Measurements from ENCODE around the gene ZNF521. TPM values are rescaled to one million over a fixed set of nuclear protein-coding genes. Genes with fewer than 3 reads are reported as not detected.
A peak's percentile ranks its signal among the peaks of the same experiment; 100 is the strongest.

The ZNF521 gene
- total RNA-seq, 3 donors from 2014 or later, result 3.2 to 11.6 (median 7.9) TPM

DNA sequence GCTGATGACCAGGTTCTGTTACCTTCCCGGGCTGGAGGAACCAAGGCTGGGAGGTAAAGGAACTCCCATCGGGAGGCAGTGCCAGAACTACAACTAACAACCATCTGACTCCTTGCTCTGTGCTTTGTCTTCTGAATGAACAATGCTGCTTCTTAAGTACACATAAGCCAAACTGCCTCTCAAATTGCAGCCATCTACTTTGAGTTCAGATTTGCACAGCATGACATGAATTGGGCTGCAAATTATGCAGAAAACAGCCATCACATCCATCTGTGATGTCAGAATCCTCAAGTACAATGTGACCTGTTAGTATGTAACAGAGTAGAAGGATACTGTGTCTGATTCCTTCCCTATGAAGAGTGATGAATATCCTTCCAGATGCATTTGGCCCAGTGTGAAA, 290.6 kb downstream of the ZNF521 start:
- DNase-seq (no peak), ATAC-seq (no peak)
- intact Hi-C loops (cut with DNase I, micrococcal nuclease), result no loop called here
- H3K36me3 ChIP-seq (ENCODE audit: low read depth), result no peaks in the 10 kb centered on the region
- H3K9me3 ChIP-seq, result no peaks in the 10 kb centered on the region
- no peak overlapping the region for H3K4me3 ChIP-seq
- no peaks in the 10 kb centered on the region for H3K4me1 ChIP-seq (ENCODE audit: low read depth)
- TF ChIP-seq, protein P1, sequence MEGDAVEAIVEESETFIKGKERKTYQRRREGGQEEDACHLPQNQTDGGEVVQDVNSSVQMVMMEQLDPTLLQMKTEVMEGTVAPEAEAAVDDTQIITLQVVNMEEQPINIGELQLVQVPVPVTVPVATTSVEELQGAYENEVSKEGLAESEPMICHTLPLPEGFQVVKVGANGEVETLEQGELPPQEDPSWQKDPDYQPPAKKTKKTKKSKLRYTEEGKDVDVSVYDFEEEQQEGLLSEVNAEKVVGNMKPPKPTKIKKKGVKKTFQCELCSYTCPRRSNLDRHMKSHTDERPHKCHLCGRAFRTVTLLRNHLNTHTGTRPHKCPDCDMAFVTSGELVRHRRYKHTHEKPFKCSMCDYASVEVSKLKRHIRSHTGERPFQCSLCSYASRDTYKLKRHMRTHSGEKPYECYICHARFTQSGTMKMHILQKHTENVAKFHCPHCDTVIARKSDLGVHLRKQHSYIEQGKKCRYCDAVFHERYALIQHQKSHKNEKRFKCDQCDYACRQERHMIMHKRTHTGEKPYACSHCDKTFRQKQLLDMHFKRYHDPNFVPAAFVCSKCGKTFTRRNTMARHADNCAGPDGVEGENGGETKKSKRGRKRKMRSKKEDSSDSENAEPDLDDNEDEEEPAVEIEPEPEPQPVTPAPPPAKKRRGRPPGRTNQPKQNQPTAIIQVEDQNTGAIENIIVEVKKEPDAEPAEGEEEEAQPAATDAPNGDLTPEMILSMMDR (IDR thresholded peaks at IDR 0.05), result no peak

DNA sequence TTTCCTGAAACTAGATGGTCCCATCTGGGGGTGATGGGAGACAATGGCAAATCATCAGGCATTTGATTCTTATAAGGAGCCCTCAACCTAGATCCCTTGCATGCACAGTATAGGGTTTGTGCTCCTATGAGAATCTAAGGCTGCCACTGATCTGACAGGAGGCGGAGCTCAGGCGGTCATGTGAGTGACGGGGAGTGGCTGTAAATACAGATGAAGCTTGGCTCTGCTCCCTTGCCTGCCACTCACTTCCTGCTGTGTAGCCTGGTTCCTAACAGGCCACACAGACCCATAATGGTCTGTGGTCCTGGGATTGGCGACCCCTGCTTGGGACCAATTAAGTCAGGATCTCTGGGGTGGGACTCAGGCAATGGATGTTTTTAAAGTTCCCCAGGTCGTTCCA, 293.4 kb downstream of the ZNF521 start:
- Histone ChIP-seq H3K9me3 (no peaks in the 10 kb centered on the region), H3K4me3 (no peak overlapping the region), H3K36me3 (ENCODE audit: low read depth) (no peaks in the 10 kb centered on the region), H3K4me1 (ENCODE audit: low read depth) (no peaks in the 10 kb centered on the region)
- DNase-seq, result peak; percentile 33 to 60 (median 39)
- TF ChIP-seq, protein P1 (IDR thresholded peaks at IDR 0.05), result no peak
- intact Hi-C loops (cut with DNase I, micrococcal nuclease), result no loop called here
- ATAC-seq, result peak; percentile 89

DNA sequence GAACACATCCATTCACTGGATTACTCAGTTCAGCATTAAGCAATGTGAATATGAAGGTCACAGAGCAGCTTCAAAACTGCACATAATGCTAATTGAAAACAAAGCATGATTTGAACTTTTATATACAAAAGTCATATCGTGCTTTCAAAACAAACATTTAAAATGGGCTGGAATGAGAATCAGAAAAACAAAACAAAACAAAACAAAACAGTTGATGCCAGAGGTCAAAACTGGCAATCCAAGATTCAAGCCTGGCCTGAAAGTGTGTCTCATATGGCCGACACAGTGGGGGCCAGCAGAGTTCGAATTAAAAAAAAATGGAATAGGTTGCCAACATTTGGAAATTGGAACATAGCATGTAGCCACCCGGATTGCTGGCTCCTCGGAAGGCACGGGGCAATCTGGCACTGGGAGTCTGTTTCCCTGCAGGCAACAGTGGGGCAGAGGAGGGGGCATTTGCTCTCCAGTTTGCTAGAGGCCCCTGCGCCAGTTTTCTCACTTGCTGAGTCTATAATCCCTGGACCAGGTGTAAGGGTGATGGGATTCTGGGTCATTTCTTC, 294.4 kb downstream of the ZNF521 start:
- ATAC-seq (no peak), DNase-seq (no peak)
- no peaks in the 10 kb centered on the region for H3K9me3 ChIP-seq
- no peak overlapping the region for H3K4me3 ChIP-seq
- TF ChIP-seq, protein P1 (IDR thresholded peaks at IDR 0.05), result no peak
- intact Hi-C loops (cut with DNase I, micrococcal nuclease), result no loop called here
- no peaks in the 10 kb centered on the region for H3K4me1 ChIP-seq (ENCODE audit: low read depth)
- H3K36me3 ChIP-seq (ENCODE audit: low read depth), result no peaks in the 10 kb centered on the region

DNA sequence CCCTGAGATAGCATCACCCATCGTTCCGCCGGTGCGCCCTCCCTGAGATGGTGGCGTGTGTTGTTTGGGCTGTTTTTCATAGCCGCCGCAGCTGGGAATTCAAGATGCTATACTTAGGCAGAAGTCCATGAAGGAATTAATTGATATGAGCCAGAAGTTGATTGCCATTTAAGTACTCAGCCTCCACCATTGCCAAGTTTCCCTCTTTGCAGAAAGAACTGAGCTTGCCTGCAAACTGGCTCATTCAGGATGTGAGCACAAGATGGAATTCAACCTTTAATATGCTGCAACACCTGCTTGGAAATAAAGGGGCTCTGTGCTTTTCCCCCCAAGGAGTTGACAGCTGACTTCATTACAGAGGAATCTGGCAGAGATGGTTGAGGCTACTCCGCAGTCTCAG, 295.5 kb downstream of the ZNF521 start:
- H3K4me1 ChIP-seq (ENCODE audit: low read depth), result no peaks in the 10 kb centered on the region
- H3K4me3 ChIP-seq, result no peak overlapping the region
- intact Hi-C loops (cut with DNase I, micrococcal nuclease), result no loop called here
- ATAC-seq (no peak), DNase-seq (no peak)
- TF ChIP-seq, protein P1 (IDR thresholded peaks at IDR 0.05), result no peak
- no peaks in the 10 kb centered on the region for H3K36me3 ChIP-seq (ENCODE audit: low read depth)
- no peaks in the 10 kb centered on the region for H3K9me3 ChIP-seq

DNA sequence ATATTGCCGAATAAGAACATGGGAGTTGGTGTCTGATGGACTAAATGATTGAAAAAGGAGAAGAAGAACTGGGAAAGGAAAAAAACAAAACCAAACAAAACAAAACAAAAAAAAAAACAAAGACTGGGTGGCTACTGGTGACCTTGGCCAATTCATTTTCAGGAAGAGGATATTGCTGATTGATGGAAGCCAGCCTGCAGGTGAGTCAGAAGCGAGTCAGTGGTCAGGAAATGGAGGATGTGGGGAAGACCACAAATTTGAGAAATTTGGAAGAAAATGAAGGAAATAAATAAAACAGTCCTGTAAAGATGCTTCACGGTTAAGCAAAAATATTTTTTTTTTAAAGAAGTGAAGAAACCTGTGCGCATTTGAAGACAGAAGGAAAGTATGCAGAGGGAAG, 296.9 kb downstream of the ZNF521 start:
- intact Hi-C loops (cut with DNase I, micrococcal nuclease), result no loop called here
- H3K36me3 ChIP-seq (ENCODE audit: low read depth), result no peaks in the 10 kb centered on the region
- H3K4me3 ChIP-seq, result no peak overlapping the region
- no peaks in the 10 kb centered on the region for H3K9me3 ChIP-seq
- H3K4me1 ChIP-seq (ENCODE audit: low read depth), result no peaks in the 10 kb centered on the region
- no peak for DNase-seq
- TF ChIP-seq, protein P1 (IDR thresholded peaks at IDR 0.05), result no peak
- no peak for ATAC-seq

DNA sequence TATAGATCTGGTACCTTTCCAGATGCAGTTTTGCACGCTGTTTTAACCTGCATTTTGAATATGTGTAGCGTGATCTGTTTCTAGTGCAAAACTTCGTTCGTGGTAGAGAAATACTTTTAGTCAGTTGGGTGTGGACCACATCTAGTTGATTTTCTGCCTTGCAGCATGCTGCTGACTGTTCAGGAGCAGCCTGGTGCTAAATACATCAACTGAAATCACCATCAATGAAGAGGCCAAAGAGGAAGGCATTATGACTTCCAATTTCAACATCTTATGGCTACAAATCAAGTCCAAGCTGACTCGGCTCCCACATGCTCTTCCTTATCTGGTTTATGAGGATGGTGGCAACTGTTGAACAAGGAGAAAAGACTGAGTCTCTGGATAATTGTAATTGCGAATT, 298.5 kb downstream of the ZNF521 start:
- H3K36me3 ChIP-seq (ENCODE audit: low read depth), result no peaks in the 10 kb centered on the region
- no peak overlapping the region for H3K4me3 ChIP-seq
- intact Hi-C loops (cut with DNase I, micrococcal nuclease), result no loop called here
- no peaks in the 10 kb centered on the region for H3K4me1 ChIP-seq (ENCODE audit: low read depth)
- ATAC-seq (no peak), DNase-seq (no peak)
- TF ChIP-seq, protein P1 (IDR thresholded peaks at IDR 0.05), result no peak
- H3K9me3 ChIP-seq, result no peaks in the 10 kb centered on the region
